HUES64 (cell line): ENCODE data around the gene EYS.

Source experiments
- H3K27ac ChIP-seq: 2 replicates; pipeline ENCODE4 v1.7.0; 2013; ENCODE audit warnings: low read depth, low read length, inconsistent platforms
- H3K27me3 ChIP-seq: 2 replicates; pipeline ENCODE4 v1.6.1; 2013; ENCODE audit warnings: mild to moderate bottlenecking, low read length; ENCODE audit not compliant: insufficient read depth
- H3K36me3 ChIP-seq: 2 replicates; pipeline ENCODE4 v1.6.1; 2013; ENCODE audit warnings: mild to moderate bottlenecking, low read length; ENCODE audit not compliant: insufficient read depth
- H3K4me1 ChIP-seq: 2 replicates; pipeline ENCODE4 v1.6.1; 2013; ENCODE audit warnings: mild to moderate bottlenecking, low read length, moderate library complexity; ENCODE audit not compliant: insufficient read depth
- H3K4me3 ChIP-seq: 2 replicates; pipeline ENCODE4 v1.5.1; 2013; ENCODE audit warnings: mild to moderate bottlenecking, low read length, moderate library complexity
- H3K9ac ChIP-seq: 2 replicates; pipeline ENCODE4 v1.6.1; 2013; ENCODE audit warnings: mild to moderate bottlenecking, low read depth, low read length
- H3K9me3 ChIP-seq: 2 replicates; pipeline ENCODE4 v1.6.1; 2013; ENCODE audit warnings: low read depth, low read length; ENCODE audit not compliant: insufficient read depth
- WGBS: fragments of 150-250, 120-280 bp; methylation state at CpG from one replicate; pipeline ENCODE4 v1.1.7; 2013; ENCODE audit warnings: missing lambda C conversion rate; 5-methylcytosine and 5-hydroxymethylcytosine counted together

The EYS gene

DNA sequence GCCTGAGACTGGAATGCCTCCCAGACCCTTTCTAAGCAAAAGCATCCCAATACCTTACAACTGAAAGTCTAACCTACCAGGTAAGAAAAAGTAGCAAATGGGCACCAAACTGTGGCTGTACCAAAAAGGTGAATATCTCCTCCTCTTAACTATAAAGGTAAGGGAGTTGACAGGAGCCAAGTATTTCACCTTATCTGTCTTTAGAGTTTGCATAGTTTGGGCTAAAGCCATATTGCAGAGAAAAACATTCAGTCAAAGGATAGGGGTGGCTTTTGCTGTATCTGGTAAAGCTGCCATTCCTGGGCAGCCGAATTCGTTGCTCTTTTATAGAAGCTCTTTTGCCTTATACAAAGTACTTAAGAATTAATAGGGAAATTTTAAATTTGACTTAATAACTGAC is 2033.3 kb downstream of the EYS start:
- H3K4me1 ChIP-seq: peaks cover 34% of the 10 kb centered on the region
- no peak overlapping the region for H3K9ac ChIP-seq
- no peaks in the 10 kb centered on the region for H3K27me3 ChIP-seq
- no peak overlapping the region for H3K27ac ChIP-seq
- H3K36me3 ChIP-seq: no peaks in the 10 kb centered on the region
- H3K9me3 ChIP-seq: no peaks in the 10 kb centered on the region
- no CpG with 5 or more reads among the region's 2 CpGs for WGBS
- no peak overlapping the region for H3K4me3 ChIP-seq

- Histone ChIP-seq H3K36me3 (no peaks in the 10 kb centered on the region), H3K4me1 (peaks cover 31% of the 10 kb centered on the region), H3K27me3 (no peaks in the 10 kb centered on the region), H3K9ac (no peak overlapping the region), H3K27ac (no peak overlapping the region), H3K4me3 (no peak overlapping the region), H3K9me3 (no peaks in the 10 kb centered on the region)
- 95% methylated on average over 3 of the region's 3 CpGs for WGBS
Measured at GRCh38 chr6:63672582-63673129, 2034.4 kb downstream of the EYS start.

- Histone ChIP-seq H3K9me3 (no peaks in the 10 kb centered on the region), H3K36me3 (no peaks in the 10 kb centered on the region), H3K4me1 (peaks cover 27% of the 10 kb centered on the region), H3K4me3 (no peak overlapping the region), H3K27me3 (no peaks in the 10 kb centered on the region), H3K27ac (no peak overlapping the region), H3K9ac (no peak overlapping the region)
- 91% methylated on average over 4 of the region's 6 CpGs for WGBS
Measured at GRCh38 chr6:63671098-63671754, 2035.8 kb downstream of the EYS start.
